Lung microvascular endothelial cell (primary cell): ENCODE data around the gene KLF2. TPM values are rescaled to one million over a fixed set of nuclear protein-coding genes. Genes with fewer than 3 reads are reported as not detected.

Source experiments
- DNase-seq, 2 donors: peaks; one replicate each; pipeline versions ENCODE4 v3.0.0 to v3.0.0-alpha.2; 2010; ENCODE audit warnings: low read depth in 2 of 2
- total RNA-seq: library from RNA; depleted of rRNA; stranded (reverse); fragments of >200 nt; gene quantifications from 2 replicates; pipeline ENCODE4 v1.2.1, GENCODE V29; 2014

The KLF2 gene
- total RNA-seq, 1 donor from 2014 or later, result 10.1 TPM

- DNase-seq, result no peak
These were observed 17.8 kb upstream of the KLF2 start for GRCh38 chr19:16306728-16307402.

- no peak for DNase-seq
These were observed 16.5 kb upstream of the KLF2 start for GRCh38 chr19:16308081-16308480.

DNA sequence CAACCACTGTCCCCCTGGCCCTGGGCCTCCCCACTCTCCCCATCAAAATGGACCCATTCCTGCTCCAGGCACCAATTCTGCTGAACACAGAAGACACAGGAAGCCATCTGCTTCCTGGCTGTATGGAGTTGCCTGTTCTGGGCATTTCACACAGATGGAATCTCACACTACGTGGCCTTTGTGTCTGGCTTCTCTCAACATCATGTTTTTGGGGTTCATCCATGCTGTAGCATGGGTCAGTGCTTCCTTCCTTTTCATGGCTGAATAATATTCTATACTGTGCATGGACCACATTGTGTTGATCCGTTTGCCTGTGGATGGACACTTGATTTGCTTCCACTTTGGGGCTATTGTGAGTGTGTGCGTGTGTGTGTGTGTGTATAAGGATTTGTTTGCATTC, 15.0 kb upstream of the KLF2 start:
- peak; percentile 74 to 79 for DNase-seq

- peak in 1 of 2 donors; percentile 94 for DNase-seq
These were observed 8.7 kb upstream of the KLF2 start for GRCh38 chr19:16315825-16316505.

DNA sequence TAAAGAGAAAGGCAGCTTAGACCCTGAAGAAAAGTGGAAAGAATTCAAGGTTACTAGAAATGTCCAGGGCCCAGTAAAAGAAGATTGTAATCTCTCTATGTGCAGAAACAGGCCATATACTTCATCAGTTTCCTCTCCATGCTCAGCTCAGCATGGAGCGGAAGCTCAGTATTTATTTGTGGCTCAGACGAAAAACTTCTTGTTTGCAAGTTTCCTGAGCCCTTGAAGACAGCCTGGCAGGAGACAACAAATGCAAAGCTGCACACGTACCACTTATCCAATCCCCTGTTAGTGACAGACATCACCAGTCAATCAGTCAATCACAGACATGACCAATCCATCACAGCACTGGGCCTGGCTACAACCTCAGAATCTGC, 8.1 kb upstream of the KLF2 start:
- DNase-seq, result peak in 1 of 2 donors; percentile 17

GRCh38 chr19:16319481-16319880, 5.1 kb upstream of the KLF2 start:
- DNase-seq, result peak in 1 of 2 donors; percentile 67

DNA sequence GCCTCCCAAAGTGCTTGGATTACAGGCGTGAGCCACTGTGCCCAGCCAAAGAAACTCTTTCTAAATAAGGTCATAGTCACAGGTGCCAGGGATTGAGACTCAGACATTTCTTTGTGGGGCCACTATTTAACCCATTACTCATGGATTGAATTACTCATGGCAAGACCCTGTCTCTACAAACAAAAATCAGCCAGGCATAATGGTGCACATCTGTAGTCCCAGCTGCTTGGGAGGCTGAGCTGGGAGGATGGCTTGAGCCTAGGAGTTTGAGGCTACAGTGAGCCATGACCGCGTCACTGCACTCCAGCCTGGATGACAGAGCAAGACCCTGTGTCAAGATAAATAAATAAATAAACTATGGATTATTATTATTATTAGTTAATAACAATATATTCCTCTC, 3.6 kb upstream of the KLF2 start:
- DNase-seq, result no peak

- DNase-seq, result peak in 1 of 2 donors; percentile 61
These were observed 518 bp downstream of the KLF2 start for GRCh38 chr19:16325161-16325527.

- DNase-seq, result peak; percentile 46 to 54
These were observed 1.2 kb downstream of the KLF2 start for GRCh38 chr19:16325641-16326400.

DNA sequence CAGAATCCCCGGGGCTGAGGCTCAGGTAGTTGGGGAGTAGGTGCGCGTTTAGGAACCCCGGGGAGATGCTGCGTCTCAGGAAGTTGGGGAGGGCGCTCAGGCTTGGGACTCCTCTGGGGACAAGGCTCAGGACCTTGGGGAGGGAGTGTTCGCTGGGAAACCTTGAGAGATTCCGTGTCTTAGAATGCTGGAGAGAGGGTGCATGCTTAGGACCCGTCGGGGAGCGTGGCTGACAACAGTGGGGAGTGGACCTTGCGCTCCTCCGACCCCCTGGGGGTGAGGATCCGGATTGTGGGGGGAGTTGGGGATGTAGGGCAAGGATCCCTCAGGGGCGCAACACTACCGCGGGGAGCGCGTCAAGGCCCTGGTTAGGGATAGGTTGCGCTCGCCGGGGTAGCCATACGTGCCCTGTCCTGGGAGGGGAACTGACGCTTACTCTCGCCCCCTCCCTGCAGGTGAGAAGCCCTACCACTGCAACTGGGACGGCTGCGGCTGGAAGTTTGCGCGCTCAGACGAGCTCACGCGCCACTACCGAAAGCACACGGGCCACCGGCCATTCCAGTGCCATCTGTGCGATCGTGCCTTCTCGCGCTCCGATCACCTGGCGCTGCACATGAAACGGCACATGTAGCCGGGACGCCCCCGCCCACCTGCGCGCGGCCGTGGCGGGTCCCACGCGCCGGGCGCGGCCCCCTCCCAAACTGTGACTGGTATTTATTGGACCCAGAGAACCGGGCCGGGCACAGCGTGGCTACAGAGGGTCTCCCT, 2.0 kb downstream of the KLF2 start:
- DNase-seq, result peak; percentile 50 to 73

- no peak for DNase-seq
These were observed 2.5 kb downstream of the KLF2 start for GRCh38 chr19:16327169-16327475.

DNA sequence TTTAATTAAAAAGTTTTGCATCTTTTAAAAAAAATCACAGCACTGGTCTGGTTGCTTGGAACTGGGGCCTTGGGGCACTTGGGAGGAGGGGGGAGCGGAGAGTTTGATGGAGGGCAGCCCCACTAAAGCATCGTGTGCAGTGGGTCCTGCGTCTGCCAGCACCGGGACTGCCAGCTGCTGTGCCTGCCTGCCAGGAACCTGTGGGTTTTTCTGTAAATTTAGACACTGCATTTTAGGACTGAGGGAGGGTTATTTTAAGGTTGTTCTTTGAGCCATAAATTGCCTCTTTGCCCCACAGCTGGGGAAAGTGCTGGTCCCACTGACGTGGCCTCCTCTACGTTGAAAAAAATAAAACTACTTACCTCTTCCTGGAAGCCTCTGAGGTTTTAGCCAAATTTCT, 2.9 kb downstream of the KLF2 start:
- DNase-seq, result peak in 1 of 2 donors; percentile 15

GRCh38 chr19:16327911-16328823, 3.5 kb downstream of the KLF2 start:
- DNase-seq, result peak; percentile 86 to 91

GRCh38 chr19:16328824-16329482, 4.3 kb downstream of the KLF2 start:
- peak; percentile 69 to 78 for DNase-seq

- DNase-seq, result peak; percentile 71 to 89
These were observed 5.8 kb downstream of the KLF2 start for GRCh38 chr19:16330368-16330801.

GRCh38 chr19:16330806-16331690, 6.4 kb downstream of the KLF2 start:
- DNase-seq, result no peak

- DNase-seq, result no peak
These were observed 8.5 kb downstream of the KLF2 start for GRCh38 chr19:16333001-16333586.

DNA sequence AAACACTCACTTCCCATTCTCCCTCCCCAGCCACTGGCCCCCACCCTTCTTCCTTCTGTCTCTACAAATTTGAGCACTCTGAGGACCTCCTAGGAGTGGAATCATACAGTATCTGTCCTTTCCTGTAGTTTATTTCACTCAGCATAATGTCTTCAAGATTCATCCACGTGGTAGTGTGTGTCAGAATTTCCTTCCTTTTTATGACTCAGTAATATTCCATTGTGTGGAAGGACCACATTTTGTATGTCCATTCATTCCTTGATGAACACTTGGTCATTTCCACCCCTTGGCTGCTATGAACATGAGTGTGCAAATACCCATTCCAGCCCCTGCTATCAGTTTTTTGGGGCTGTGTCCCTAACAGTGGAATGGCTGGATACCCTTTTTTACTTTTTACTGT, 9.8 kb downstream of the KLF2 start:
- peak in 1 of 2 donors; percentile 85 for DNase-seq

GRCh38 chr19:16335226-16335625, 10.6 kb downstream of the KLF2 start:
- DNase-seq, result no peak
